ENCODE results near the gene SRRM5. TPM values are rescaled to one million over a fixed set of nuclear protein-coding genes. Genes with fewer than 3 reads are reported as not detected.
A peak's percentile ranks its signal among the peaks of the same experiment; 100 is the strongest.

SRRM5 gene
- total RNA-seq, 1 donor from 2014 or later: 0.30 TPM

- H3K4me1 ChIP-seq: peaks cover 27% of the 10 kb centered on the region
- H3K9me3 ChIP-seq (replicated peaks): no peaks in the 10 kb centered on the region
- no peak overlapping the region for H3K4me3 ChIP-seq
- H3K36me3 ChIP-seq: no peaks in the 10 kb centered on the region
- no peaks in the 10 kb centered on the region for H3K27me3 ChIP-seq (ENCODE audit: low read depth)
- intact Hi-C loops (cut with micrococcal nuclease): no loop called here
- no peak overlapping the region for H3K27ac ChIP-seq (replicated peaks)
- no peak for TF ChIP-seq CTCF (IDR thresholded peaks at IDR 0.05; ENCODE audit: borderline replicate concordance)
- DNase-seq: no peak
Measured at GRCh38 chr19:43622070-43622469, 10.2 kb downstream of the SRRM5 start.

- H3K9me3 ChIP-seq (replicated peaks): no peaks in the 10 kb centered on the region
- H3K27me3 ChIP-seq (ENCODE audit: low read depth): no peaks in the 10 kb centered on the region
- no peak overlapping the region for H3K4me3 ChIP-seq
- TF ChIP-seq CTCF (IDR thresholded peaks at IDR 0.05; ENCODE audit: borderline replicate concordance): no peak
- H3K4me1 ChIP-seq: peaks cover 24% of the 10 kb centered on the region
- intact Hi-C loops (cut with micrococcal nuclease): no loop called here
- DNase-seq: no peak
- H3K27ac ChIP-seq (replicated peaks): no peak overlapping the region
- H3K36me3 ChIP-seq: no peaks in the 10 kb centered on the region
Measured at GRCh38 chr19:43622956-43623355, 11.1 kb downstream of the SRRM5 start.

GRCh38 chr19:43623889-43624670, 12.2 kb downstream of the SRRM5 start:
- H3K4me3 ChIP-seq: no peak overlapping the region

GRCh38 chr19:43624933-43625332, 13.0 kb downstream of the SRRM5 start:
- no peak for TF ChIP-seq CTCF (IDR thresholded peaks at IDR 0.05; ENCODE audit: borderline replicate concordance)
- no peak overlapping the region for H3K27ac ChIP-seq (replicated peaks)
- no peaks in the 10 kb centered on the region for H3K27me3 ChIP-seq (ENCODE audit: low read depth)
- H3K4me3 ChIP-seq: no peak overlapping the region
- H3K4me1 ChIP-seq: peaks cover 6% of the 10 kb centered on the region
- DNase-seq: peak; percentile 36
- H3K36me3 ChIP-seq: no peaks in the 10 kb centered on the region
- no peaks in the 10 kb centered on the region for H3K9me3 ChIP-seq (replicated peaks)
- intact Hi-C loops (cut with micrococcal nuclease): no loop called here

More at GRCh38 chr19:43623889-43624670, 12.2 kb downstream of the SRRM5 start:
- H3K27me3 ChIP-seq (ENCODE audit: low read depth): no peaks in the 10 kb centered on the region
- intact Hi-C loops (cut with micrococcal nuclease): no loop called here
- no peaks in the 10 kb centered on the region for H3K9me3 ChIP-seq (replicated peaks)
- H3K36me3 ChIP-seq: no peaks in the 10 kb centered on the region
- H3K4me1 ChIP-seq: peaks cover 14% of the 10 kb centered on the region
- no peak for DNase-seq
- no peak for TF ChIP-seq CTCF (IDR thresholded peaks at IDR 0.05; ENCODE audit: borderline replicate concordance)
- no peak overlapping the region for H3K27ac ChIP-seq (replicated peaks)

- Histone ChIP-seq H3K27ac (replicated peaks) (no peak overlapping the region), H3K9me3 (replicated peaks) (no peaks in the 10 kb centered on the region), H3K4me3 (no peak overlapping the region), H3K4me1 (no peaks in the 10 kb centered on the region), H3K36me3 (no peaks in the 10 kb centered on the region), H3K27me3 (ENCODE audit: low read depth) (no peaks in the 10 kb centered on the region)
- no peak for TF ChIP-seq CTCF (IDR thresholded peaks at IDR 0.05; ENCODE audit: borderline replicate concordance)
- DNase-seq: no peak
- intact Hi-C loops (cut with micrococcal nuclease): no loop called here
Measured at GRCh38 chr19:43625918-43626579, 14.2 kb downstream of the SRRM5 start.
